Mesothelial cell of epicardium (in vitro differentiated cells): ENCODE measurements around the gene PEX5. TPM values are rescaled to one million over a fixed set of nuclear protein-coding genes. Genes with fewer than 3 reads are reported as not detected.

ENCODE experiments used
- total RNA-seq: library from RNA; stranded (reverse); gene quantifications from 3 replicates; pipeline ENCODE4 v1.2.1, GENCODE V29; 2021

The PEX5 gene
- total RNA-seq, 1 donor from 2014 or later: 50.4 TPM

Other genes starting within 250 kb of the PEX5 start
- gene RNU7-1, start 245.9 kb upstream of the PEX5 start, total RNA-seq: not detected in 3 replicates
- 203 to 215 TPM (median 204 TPM) in 3 replicates for gene C12orf57, start 245.7 kb upstream of the PEX5 start, total RNA-seq
- gene PTPN6, start 238.3 kb upstream of the PEX5 start, total RNA-seq: 21.6 to 26.2 TPM (median 23.6 TPM) in 3 replicates
- 221 to 229 TPM (median 224 TPM) in 3 replicates for gene PHB2, start 219.0 kb upstream of the PEX5 start, total RNA-seq
- gene EMG1, start 218.8 kb upstream of the PEX5 start, total RNA-seq: 31.6 to 37.7 TPM (median 33.5 TPM) in 3 replicates
- 44.6 to 45.9 TPM (median 45.1 TPM) in 3 replicates for gene LPCAT3, start 171.2 kb upstream of the PEX5 start, total RNA-seq
- 46.1 to 47.3 TPM (median 46.7 TPM) in 3 replicates for gene C1S, start 129.0 kb upstream of the PEX5 start, total RNA-seq
- gene C1R, start 97.2 kb upstream of the PEX5 start, total RNA-seq: 41.5 to 45.9 TPM (median 45.1 TPM) in 3 replicates
- 50.6 to 59.2 TPM (median 58.5 TPM) in 3 replicates for gene C1RL, start 80.5 kb upstream of the PEX5 start, total RNA-seq
- 2.1 to 2.5 TPM (median 2.3 TPM) in 3 replicates for gene RBP5, start 60.8 kb upstream of the PEX5 start, total RNA-seq
- 79.1 to 81.3 TPM (median 81.1 TPM) in 3 replicates for gene CLSTN3, start 59.3 kb upstream of the PEX5 start, total RNA-seq
- not detected in 3 replicates for gene ACSM4, start 114.4 kb downstream of the PEX5 start, total RNA-seq